WTC11 (cell line): Measurements from ENCODE around the gene PIWIL4. TPM values are rescaled to one million over a fixed set of nuclear protein-coding genes. Genes with fewer than 3 reads are reported as not detected.
A peak's percentile ranks its signal among the peaks of the same experiment; 100 is the strongest.

Source experiments
- ATAC-seq: fragments of 200-7000 bp; cut with Tn5 transposase; 2 replicates; pipeline ENCODE4 v1.10.0; 2021; ENCODE audit warnings: mild to moderate bottlenecking, moderate library complexity
- CTCF ChIA-PET: fragments of 300-600 bp; sonication (Branson Sonifier 250); formaldehyde crosslinking; loops from one replicate; lab custom pipeline; 2021; ENCODE audit warnings: antibody characterized with exemption; lab: Charles Lee
- POLR2A ChIA-PET: fragments of 350-600 bp; sonication (Branson Sonifier 250); formaldehyde crosslinking; loops from one replicate; lab custom pipeline; 2021; ENCODE audit warnings: antibody characterized with exemption; lab: Charles Lee
- DNase-seq: peaks from one replicate; pipeline ENCODE4 v3.0.0; 2021; ENCODE audit warnings: low spot score
- H3K27ac Mint-ChIP-seq: 2 replicates; pipeline ENCODE4 v1.8.0; 2021; ENCODE audit warnings: mixed read lengths
- H3K27me3 Mint-ChIP-seq: 2 replicates; pipeline ENCODE4 v1.8.0; 2021; ENCODE audit warnings: low read depth, mild to moderate bottlenecking, moderate library complexity, mixed read lengths
- H3K36me3 Mint-ChIP-seq: 2 replicates; pipeline ENCODE4 v1.8.0; 2021; ENCODE audit warnings: mixed read lengths
- H3K4me1 Mint-ChIP-seq: 2 replicates; pipeline ENCODE4 v1.8.0; 2022; ENCODE audit warnings: mixed read lengths
- H3K4me3 Mint-ChIP-seq: 2 replicates; pipeline ENCODE4 v1.8.0; 2021; ENCODE audit warnings: mild to moderate bottlenecking, moderate library complexity, mixed read lengths
- H3K9me3 Mint-ChIP-seq: 2 replicates; pipeline ENCODE4 v1.8.0; 2021; ENCODE audit warnings: mixed read lengths
- ETV6 ChIP-seq: sonication (generic); formaldehyde crosslinking; IDR thresholded peaks from 2 replicates; pipeline ENCODE4 v1.8.1; 2022; ENCODE audit warnings: mild to moderate bottlenecking, missing genetic modification reagents
- HMGA2 ChIP-seq: fragments of 250-450 bp; sonication (Bioruptor Pico); IDR thresholded peaks from 2 replicates; pipeline ENCODE4 v1.4.0; 2021; ENCODE audit warnings: mild to moderate bottlenecking, moderate library complexity
- SMAD4 ChIP-seq: sonication (generic); formaldehyde crosslinking; IDR thresholded peaks from 2 replicates; pipeline ENCODE4 v1.8.0; 2022; ENCODE audit warnings: mild to moderate bottlenecking, missing genetic modification reagents
- TCF7 ChIP-seq: sonication (generic); formaldehyde crosslinking; IDR thresholded peaks from 2 replicates; pipeline ENCODE4 v1.8.0; 2022; ENCODE audit warnings: mild to moderate bottlenecking, low read depth, missing genetic modification reagents, moderate library complexity
- ZBTB21 ChIP-seq: sonication (generic); formaldehyde crosslinking; IDR thresholded peaks from 2 replicates; pipeline ENCODE4 v1.8.1; 2023; ENCODE audit warnings: mild to moderate bottlenecking, missing genetic modification reagents, borderline replicate concordance
- ZNF138 ChIP-seq: sonication (generic); formaldehyde crosslinking; conservative IDR thresholded peaks from 2 replicates; pipeline ENCODE4 v1.8.1; 2022; ENCODE audit warnings: mild to moderate bottlenecking, moderate library complexity, missing genetic modification reagents
- ZNF263 ChIP-seq: sonication (generic); formaldehyde crosslinking; IDR thresholded peaks from 2 replicates; pipeline ENCODE4 v1.8.1; 2022; ENCODE audit warnings: low read depth, mild to moderate bottlenecking, moderate library complexity, missing genetic modification reagents
- total RNA-seq: library from RNA; stranded (reverse); gene quantifications from 3 replicates; pipeline ENCODE4 v1.2.3, GENCODE V29; 2021
- TF ChIP-seq, protein P1 (sequence below): sonication (generic); formaldehyde crosslinking; IDR thresholded peaks from 2 replicates; pipeline ENCODE4 v1.8.0; 2022; ENCODE audit warnings: missing genetic modification reagents
- TF ChIP-seq, protein P2 (sequence below): sonication (generic); formaldehyde crosslinking; IDR thresholded peaks from 2 replicates; pipeline ENCODE4 v1.8.0; 2022; ENCODE audit warnings: mild to moderate bottlenecking, missing genetic modification reagents
- TF ChIP-seq, protein P3 (sequence below): fragments of 250-450 bp; sonication (Bioruptor Pico); conservative IDR thresholded peaks from 2 replicates; pipeline ENCODE4 v1.9.0; 2021; ENCODE audit warnings: mild to moderate bottlenecking
- TF ChIP-seq, protein P4 (sequence below): sonication (generic); formaldehyde crosslinking; IDR thresholded peaks from 2 replicates; pipeline ENCODE4 v1.8.0; 2023; ENCODE audit warnings: missing genetic modification reagents
- TF ChIP-seq, protein P5 (sequence below): sonication (generic); formaldehyde crosslinking; IDR thresholded peaks from 2 replicates; pipeline ENCODE4 v1.8.0; 2022; ENCODE audit warnings: mild to moderate bottlenecking, missing genetic modification reagents
- TF ChIP-seq, protein P6 (sequence below): sonication (generic); formaldehyde crosslinking; IDR thresholded peaks from 2 replicates; pipeline ENCODE4 v1.8.1; 2023; ENCODE audit warnings: mild to moderate bottlenecking, moderate library complexity, missing genetic modification reagents
- TF ChIP-seq, protein P7 (sequence below): fragments of 250-450 bp; sonication (Bioruptor Pico); IDR thresholded peaks from 2 replicates; pipeline ENCODE4 v1.9.0; 2021; ENCODE audit warnings: mild to moderate bottlenecking

The PIWIL4 gene
- total RNA-seq, 1 experiment from 2014 or later: 0.33 TPM

DNA sequence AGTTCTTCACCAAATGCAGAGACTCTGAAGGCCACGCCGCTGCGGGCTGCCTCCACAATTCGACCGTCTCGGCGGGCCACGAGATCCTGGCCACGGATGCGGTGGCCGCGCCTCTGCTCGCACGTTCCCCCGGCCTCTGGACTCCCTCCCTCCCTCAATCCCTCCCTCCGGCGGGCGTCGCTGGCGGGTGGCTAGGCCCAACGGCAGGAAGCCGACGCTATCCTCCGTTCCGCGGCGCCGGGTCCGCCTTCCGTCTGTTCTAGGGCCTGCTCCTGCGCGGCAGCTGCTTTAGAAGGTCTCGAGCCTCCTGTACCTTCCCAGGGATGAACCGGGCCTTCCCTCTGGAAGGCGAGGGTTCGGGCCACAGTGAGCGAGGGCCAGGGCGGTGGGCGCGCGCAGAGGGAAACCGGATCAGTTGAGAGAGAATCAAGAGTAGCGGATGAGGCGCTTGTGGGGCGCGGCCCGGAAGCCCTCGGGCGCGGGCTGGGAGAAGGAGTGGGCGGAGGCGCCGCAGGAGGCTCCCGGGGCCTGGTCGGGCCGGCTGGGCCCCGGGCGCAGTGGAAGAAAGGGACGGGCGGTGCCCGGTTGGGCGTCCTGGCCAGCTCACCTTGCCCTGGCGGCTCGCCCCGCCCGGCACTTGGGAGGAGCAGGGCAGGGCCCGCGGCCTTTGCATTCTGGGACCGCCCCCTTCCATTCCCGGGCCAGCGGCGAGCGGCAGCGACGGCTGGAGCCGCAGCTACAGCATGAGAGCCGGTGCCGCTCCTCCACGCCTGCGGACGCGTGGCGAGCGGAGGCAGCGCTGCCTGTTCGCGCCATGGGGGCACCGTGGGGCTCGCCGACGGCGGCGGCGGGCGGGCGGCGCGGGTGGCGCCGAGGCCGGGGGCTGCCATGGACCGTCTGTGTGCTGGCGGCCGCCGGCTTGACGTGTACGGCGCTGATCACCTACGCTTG lies 23.2 kb upstream of the PIWIL4 start, which contains the start of gene FUT4 (continued):
- TF ChIP-seq, protein P1, sequence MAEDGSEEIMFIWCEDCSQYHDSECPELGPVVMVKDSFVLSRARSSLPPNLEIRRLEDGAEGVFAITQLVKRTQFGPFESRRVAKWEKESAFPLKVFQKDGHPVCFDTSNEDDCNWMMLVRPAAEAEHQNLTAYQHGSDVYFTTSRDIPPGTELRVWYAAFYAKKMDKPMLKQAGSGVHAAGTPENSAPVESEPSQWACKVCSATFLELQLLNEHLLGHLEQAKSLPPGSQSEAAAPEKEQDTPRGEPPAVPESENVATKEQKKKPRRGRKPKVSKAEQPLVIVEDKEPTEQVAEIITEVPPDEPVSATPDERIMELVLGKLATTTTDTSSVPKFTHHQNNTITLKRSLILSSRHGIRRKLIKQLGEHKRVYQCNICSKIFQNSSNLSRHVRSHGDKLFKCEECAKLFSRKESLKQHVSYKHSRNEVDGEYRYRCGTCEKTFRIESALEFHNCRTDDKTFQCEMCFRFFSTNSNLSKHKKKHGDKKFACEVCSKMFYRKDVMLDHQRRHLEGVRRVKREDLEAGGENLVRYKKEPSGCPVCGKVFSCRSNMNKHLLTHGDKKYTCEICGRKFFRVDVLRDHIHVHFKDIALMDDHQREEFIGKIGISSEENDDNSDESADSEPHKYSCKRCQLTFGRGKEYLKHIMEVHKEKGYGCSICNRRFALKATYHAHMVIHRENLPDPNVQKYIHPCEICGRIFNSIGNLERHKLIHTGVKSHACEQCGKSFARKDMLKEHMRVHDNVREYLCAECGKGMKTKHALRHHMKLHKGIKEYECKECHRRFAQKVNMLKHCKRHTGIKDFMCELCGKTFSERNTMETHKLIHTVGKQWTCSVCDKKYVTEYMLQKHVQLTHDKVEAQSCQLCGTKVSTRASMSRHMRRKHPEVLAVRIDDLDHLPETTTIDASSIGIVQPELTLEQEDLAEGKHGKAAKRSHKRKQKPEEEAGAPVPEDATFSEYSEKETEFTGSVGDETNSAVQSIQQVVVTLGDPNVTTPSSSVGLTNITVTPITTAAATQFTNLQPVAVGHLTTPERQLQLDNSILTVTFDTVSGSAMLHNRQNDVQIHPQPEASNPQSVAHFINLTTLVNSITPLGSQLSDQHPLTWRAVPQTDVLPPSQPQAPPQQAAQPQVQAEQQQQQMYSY (CRISPR knock-in tag): peak; percentile 77; the same call in 1 of the 2 replicates
- TF ChIP-seq, protein P2, sequence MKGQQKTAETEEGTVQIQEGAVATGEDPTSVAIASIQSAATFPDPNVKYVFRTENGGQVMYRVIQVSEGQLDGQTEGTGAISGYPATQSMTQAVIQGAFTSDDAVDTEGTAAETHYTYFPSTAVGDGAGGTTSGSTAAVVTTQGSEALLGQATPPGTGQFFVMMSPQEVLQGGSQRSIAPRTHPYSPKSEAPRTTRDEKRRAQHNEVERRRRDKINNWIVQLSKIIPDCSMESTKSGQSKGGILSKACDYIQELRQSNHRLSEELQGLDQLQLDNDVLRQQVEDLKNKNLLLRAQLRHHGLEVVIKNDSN (CRISPR knock-in tag): peak; percentile 9; the same call in 1 of the 2 replicates
- peak; percentile 19; the same call in 1 of the 2 replicates for TF ChIP-seq ZBTB21 (CRISPR knock-in tag)
- peak; percentile 5; the same call in 1 of the 2 replicates for TF ChIP-seq ZNF263 (CRISPR knock-in tag)

DNA sequence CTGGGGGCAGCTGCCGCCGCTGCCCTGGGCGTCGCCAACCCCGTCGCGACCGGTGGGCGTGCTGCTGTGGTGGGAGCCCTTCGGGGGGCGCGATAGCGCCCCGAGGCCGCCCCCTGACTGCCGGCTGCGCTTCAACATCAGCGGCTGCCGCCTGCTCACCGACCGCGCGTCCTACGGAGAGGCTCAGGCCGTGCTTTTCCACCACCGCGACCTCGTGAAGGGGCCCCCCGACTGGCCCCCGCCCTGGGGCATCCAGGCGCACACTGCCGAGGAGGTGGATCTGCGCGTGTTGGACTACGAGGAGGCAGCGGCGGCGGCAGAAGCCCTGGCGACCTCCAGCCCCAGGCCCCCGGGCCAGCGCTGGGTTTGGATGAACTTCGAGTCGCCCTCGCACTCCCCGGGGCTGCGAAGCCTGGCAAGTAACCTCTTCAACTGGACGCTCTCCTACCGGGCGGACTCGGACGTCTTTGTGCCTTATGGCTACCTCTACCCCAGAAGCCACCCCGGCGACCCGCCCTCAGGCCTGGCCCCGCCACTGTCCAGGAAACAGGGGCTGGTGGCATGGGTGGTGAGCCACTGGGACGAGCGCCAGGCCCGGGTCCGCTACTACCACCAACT lies 22.4 kb upstream of the PIWIL4 start:
- Mint-ChIP-seq H3K9me3 (no peaks in the 10 kb centered on the region), H3K27me3 (peaks cover 47% of the 10 kb centered on the region), H3K36me3 (no peaks in the 10 kb centered on the region), H3K4me1 (peaks cover 30% of the 10 kb centered on the region), H3K27ac (no peak overlapping the region), H3K4me3 (peak overlapping the region; percentile 79)
- DNase-seq (peak; percentile 56), ATAC-seq (peak; percentile 9)
- ChIA-PET POLR2A (interaction anchor here (1.2 kb wide), 1 partner anchor 51 kb away, joined by 3 read pairs; no protein-coding TSS in a partner anchor), CTCF (interaction anchor here (0.9 to 1.1 kb wide), 2 partner anchors 23 to 28 kb away, joined by 5 read pairs; no protein-coding TSS in a partner anchor)
- TF ChIP-seq, protein P3, sequence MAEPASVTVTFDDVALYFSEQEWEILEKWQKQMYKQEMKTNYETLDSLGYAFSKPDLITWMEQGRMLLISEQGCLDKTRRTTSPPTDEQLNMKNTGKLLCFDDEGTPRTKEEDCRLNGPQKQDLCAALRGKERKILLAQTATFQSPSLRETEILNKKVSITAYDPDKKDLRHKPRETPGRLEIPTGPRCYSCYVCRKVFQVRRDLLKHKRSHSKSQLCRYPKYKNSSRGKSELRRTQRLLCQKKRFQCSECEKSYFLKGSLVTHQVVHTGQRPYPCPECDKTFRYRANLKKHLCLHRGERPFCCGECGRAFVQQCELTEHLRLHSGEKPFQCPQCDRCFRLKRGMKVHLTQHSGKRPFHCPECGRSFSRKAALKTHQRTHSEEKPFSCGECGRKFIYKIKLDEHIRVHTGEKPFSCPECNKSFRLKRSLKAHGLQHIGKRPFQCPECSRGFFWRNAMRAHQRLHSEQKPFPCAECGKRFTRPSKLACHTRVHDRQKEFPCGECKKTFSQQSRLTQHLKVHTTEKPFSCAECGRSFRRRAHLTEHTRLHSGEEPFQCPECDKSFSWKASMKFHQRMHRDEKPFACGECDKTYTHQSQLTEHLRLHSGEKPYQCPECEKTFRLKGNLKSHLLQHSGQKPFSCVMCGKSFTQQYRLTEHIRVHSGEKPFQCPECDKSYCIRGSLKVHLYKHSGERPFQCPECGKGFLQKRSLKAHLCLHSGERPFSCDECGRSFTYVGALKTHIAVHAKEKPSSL (CRISPR knock-in tag): no peak
- TF ChIP-seq, protein P4, sequence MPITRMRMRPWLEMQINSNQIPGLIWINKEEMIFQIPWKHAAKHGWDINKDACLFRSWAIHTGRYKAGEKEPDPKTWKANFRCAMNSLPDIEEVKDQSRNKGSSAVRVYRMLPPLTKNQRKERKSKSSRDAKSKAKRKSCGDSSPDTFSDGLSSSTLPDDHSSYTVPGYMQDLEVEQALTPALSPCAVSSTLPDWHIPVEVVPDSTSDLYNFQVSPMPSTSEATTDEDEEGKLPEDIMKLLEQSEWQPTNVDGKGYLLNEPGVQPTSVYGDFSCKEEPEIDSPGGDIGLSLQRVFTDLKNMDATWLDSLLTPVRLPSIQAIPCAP (CRISPR knock-in tag): no peak
- TF ChIP-seq, protein P2 (CRISPR knock-in tag): peak; percentile 5; the same call in 1 of the 2 replicates
- TF ChIP-seq SMAD4: no peak
- TF ChIP-seq ZBTB21 (CRISPR knock-in tag): no peak; the same call in 1 of the 2 replicates
- TF ChIP-seq ETV6 (CRISPR knock-in tag): peak; percentile 81
- TF ChIP-seq, protein P1 (CRISPR knock-in tag): no peak; the same call in 1 of the 2 replicates
- TF ChIP-seq, protein P5, sequence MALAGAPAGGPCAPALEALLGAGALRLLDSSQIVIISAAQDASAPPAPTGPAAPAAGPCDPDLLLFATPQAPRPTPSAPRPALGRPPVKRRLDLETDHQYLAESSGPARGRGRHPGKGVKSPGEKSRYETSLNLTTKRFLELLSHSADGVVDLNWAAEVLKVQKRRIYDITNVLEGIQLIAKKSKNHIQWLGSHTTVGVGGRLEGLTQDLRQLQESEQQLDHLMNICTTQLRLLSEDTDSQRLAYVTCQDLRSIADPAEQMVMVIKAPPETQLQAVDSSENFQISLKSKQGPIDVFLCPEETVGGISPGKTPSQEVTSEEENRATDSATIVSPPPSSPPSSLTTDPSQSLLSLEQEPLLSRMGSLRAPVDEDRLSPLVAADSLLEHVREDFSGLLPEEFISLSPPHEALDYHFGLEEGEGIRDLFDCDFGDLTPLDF (CRISPR knock-in tag): no peak
- TF ChIP-seq TCF7 (CRISPR knock-in tag): no peak
- TF ChIP-seq, protein P6, sequence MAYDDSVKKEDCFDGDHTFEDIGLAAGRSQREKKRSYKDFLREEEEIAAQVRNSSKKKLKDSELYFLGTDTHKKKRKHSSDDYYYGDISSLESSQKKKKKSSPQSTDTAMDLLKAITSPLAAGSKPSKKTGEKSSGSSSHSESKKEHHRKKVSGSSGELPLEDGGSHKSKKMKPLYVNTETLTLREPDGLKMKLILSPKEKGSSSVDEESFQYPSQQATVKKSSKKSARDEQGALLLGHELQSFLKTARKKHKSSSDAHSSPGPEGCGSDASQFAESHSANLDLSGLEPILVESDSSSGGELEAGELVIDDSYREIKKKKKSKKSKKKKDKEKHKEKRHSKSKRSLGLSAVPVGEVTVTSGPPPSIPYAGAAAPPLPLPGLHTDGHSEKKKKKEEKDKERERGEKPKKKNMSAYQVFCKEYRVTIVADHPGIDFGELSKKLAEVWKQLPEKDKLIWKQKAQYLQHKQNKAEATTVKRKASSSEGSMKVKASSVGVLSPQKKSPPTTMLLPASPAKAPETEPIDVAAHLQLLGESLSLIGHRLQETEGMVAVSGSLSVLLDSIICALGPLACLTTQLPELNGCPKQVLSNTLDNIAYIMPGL (CRISPR knock-in tag): no peak
- TF ChIP-seq ZNF138 (CRISPR knock-in tag): no peak
- TF ChIP-seq, protein P7, sequence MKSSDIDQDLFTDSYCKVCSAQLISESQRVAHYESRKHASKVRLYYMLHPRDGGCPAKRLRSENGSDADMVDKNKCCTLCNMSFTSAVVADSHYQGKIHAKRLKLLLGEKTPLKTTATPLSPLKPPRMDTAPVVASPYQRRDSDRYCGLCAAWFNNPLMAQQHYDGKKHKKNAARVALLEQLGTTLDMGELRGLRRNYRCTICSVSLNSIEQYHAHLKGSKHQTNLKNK (CRISPR knock-in tag): no peak
- TF ChIP-seq HMGA2: no peak
